Common myeloid progenitor, CD34-positive (primary cell): Measurements from ENCODE around the gene SCUBE1.

Source experiments
- CTCF ChIA-PET: fragments of 350-600 bp; sonication (Branson Sonifier 250); formaldehyde crosslinking; loops from one replicate; lab custom pipeline; 2021; ENCODE audit warnings: antibody characterized with exemption; lab: Charles Lee
- POLR2A ChIA-PET: fragments of 350-600 bp; sonication (Branson Sonifier 250); formaldehyde crosslinking; loops from one replicate; lab custom pipeline; 2021; ENCODE audit warnings: antibody characterized with exemption; lab: Charles Lee
- DNase-seq, 3 donors: peaks; one replicate each; pipeline versions ENCODE4 v3.0.0 to v3.0.0-alpha.2; 2013
- H3K27ac ChIP-seq, 2 experiments: 1 replicate in 1 of 2; 2 replicates in 1 of 2; pipeline ENCODE4 v1.7.0; 2013; ENCODE audit warnings: inconsistent platforms in 2 of 2, low read length in 2 of 2, mild to moderate bottlenecking in 2 of 2, low read depth in 1 of 2, moderate library complexity in 1 of 2; ENCODE audit not compliant: severe bottlenecking in 2 of 2, insufficient read depth in 1 of 2, poor library complexity in 1 of 2
- H3K27me3 ChIP-seq, 5 experiments: replicated peaks in 2 of 5; 1 replicate in 3 of 5; 2 replicates in 2 of 5; pipeline versions ENCODE4 v1.6.1 to v1.7.0; 2013; ENCODE audit warnings: low read length in 4 of 5, mild to moderate bottlenecking in 2 of 5, moderate library complexity in 2 of 5, inconsistent platforms in 1 of 5; ENCODE audit not compliant: insufficient read depth in 5 of 5, control insufficient read depth in 4 of 5
- H3K36me3 ChIP-seq, 4 experiments: 1 replicate in 2 of 4; 2 replicates in 2 of 4; pipeline versions ENCODE4 v1.6.1 to v1.7.0; 2013; ENCODE audit warnings: low read length in 3 of 4, control low read depth in 1 of 4, mild to moderate bottlenecking in 1 of 4; ENCODE audit not compliant: control insufficient read depth in 4 of 4, insufficient read depth in 4 of 4
- H3K4me1 ChIP-seq, 4 experiments: 1 replicate in 3 of 4; 2 replicates in 1 of 4; pipeline versions ENCODE4 v1.6.1 to v1.7.1; 2013; ENCODE audit warnings: low read length in 3 of 4, mild to moderate bottlenecking in 3 of 4, control low read depth in 1 of 4, inconsistent platforms in 1 of 4, moderate library complexity in 1 of 4; ENCODE audit not compliant: control insufficient read depth in 4 of 4, insufficient read depth in 4 of 4; ENCODE audit errors: control extremely low read depth in 1 of 4
- H3K4me3 ChIP-seq, 7 experiments: 1 replicate in 4 of 7; 2 replicates in 3 of 7; pipeline versions ENCODE4 v1.5.1 to v1.7.0; 2013; ENCODE audit warnings: mild to moderate bottlenecking in 7 of 7, low read length in 6 of 7, moderate library complexity in 6 of 7, inconsistent platforms in 2 of 7, low read depth in 2 of 7, control low read depth in 1 of 7; ENCODE audit not compliant: insufficient read depth in 4 of 7, control insufficient read depth in 1 of 7; ENCODE audit errors: extremely low read depth in 1 of 7
- H3K9me3 ChIP-seq, 5 experiments: 1 replicate in 4 of 5; 2 replicates in 1 of 5; pipeline versions ENCODE4 v1.6.1 to v1.7.1; 2013; ENCODE audit warnings: low read length in 4 of 5, mild to moderate bottlenecking in 2 of 5, inconsistent platforms in 1 of 5, low read depth in 1 of 5, moderate library complexity in 1 of 5; ENCODE audit not compliant: control insufficient read depth in 4 of 5, insufficient read depth in 2 of 5; ENCODE audit errors: control extremely low read depth in 1 of 5
- WGBS: methylation state at CpG from one replicate; pipeline ENCODE4 v1.1.5; 2013; ENCODE audit not compliant: insufficient coverage; 5-methylcytosine and 5-hydroxymethylcytosine counted together

Gene SCUBE1

DNA sequence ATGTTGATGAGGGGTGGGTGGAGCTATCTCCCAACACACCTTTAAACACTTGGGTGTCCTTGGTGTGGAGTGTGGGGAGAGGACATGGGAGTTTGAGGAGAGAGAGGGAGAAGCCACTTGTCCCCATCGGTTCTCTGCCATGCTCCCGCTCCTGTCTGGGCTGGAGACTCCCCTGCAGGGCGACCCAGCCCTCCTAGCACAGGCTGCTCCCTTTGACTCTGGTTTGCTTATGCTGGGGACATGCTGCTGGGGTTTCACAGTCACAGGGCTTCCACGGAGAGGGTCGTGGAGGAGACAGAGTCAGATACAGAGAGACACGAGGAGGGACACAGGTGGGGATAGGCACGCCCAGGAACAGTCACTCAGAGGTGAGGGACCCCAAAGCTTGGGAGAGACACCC, 1.6 kb downstream of the SCUBE1 start:
- Histone ChIP-seq H3K9me3 (no peaks in the 10 kb centered on the region), H3K27me3 (peaks cover 0 to 35% (median 25%) of the 10 kb centered on the region in 5 experiments), H3K36me3 (no peaks in the 10 kb centered on the region), H3K4me3 (no peak overlapping the region), H3K27ac (no peak overlapping the region), H3K4me1 (peaks cover 0 to 27% (median 13%) of the 10 kb centered on the region in 4 experiments)
- DNase-seq: no peak
- POLR2A ChIA-PET: no interaction called here
- CTCF ChIA-PET: interaction anchor here (1.0 to 2.0 kb wide), 2 partner anchors 67 to 110 kb away, joined by 3 to 9 read pairs; no protein-coding TSS in a partner anchor
- 78% methylated on average over 6 of the region's 7 CpGs for WGBS

DNA sequence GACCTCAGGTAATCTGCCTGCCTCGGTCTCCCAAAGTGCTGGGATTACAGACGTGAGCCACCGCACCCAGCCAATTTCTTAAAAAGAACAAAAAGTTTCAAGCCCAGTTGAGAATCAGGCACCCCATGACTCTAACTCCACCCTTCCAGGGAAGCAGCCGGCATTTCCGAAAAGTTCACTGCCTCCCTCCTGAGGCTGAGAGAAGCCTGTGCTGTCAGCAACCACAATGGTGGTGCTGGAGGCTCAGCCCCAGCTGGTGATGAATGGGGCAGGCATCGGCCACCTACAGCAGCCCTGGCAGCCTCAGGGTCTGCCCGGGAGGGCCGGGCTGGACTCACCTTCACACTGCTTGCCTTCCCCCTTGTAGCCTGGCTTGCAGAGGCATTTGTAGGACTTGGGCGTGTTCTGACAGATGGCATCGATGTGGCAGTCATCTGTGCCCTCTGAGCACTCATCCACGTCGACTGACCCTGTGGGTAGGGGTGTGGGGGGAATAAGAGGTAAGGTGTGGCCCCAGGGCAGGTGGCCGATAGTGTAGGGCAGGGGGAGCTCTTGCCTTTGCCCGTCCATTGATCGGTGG, 4.3 kb downstream of the SCUBE1 start:
- Histone ChIP-seq H3K27me3 (peaks cover 0 to 25% (median 13%) of the 10 kb centered on the region in 5 experiments), H3K9me3 (no peaks in the 10 kb centered on the region), H3K36me3 (no peaks in the 10 kb centered on the region), H3K27ac (no peak overlapping the region), H3K4me1 (peaks cover 0 to 8% (median 3%) of the 10 kb centered on the region in 4 experiments), H3K4me3 (no peak overlapping the region)
- WGBS: 94% methylated on average over 12 of the region's 15 CpGs
- no peak for DNase-seq
- POLR2A ChIA-PET: interaction anchor here (0.6 kb wide), 1 partner anchor 45 kb away, joined by 3 read pairs; no protein-coding TSS in a partner anchor
- CTCF ChIA-PET: interaction anchor here (0.7 to 1.6 kb wide), 4 partner anchors 11 to 111 kb away, joined by 3 to 8 read pairs (median 3); no protein-coding TSS in a partner anchor

DNA sequence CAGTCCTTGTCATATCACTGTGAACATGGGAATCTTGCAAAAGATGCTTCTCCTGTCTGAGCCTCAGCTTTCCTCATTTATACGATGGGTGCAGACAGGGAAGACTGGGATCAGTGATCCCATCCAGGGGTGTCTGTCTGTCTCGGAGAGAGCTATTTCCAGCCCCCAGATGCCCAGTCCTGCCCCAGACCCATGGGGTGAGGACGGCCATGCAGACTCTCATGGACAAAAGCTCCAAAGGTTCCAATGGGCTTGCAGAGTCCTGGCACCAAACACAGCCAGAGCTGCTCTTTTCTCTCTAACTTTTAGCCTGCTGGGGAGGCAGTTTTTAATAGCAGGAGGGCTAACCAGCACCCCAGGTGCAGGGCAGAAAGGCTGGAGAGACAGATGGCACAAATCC, 5.2 kb downstream of the SCUBE1 start:
- Histone ChIP-seq H3K9me3 (no peaks in the 10 kb centered on the region), H3K36me3 (no peaks in the 10 kb centered on the region), H3K27me3 (peaks cover 0 to 20% (median 13%) of the 10 kb centered on the region in 5 experiments), H3K4me3 (no peak overlapping the region), H3K27ac (no peak overlapping the region), H3K4me1 (peaks cover 0 to 3% (median 1%) of the 10 kb centered on the region in 4 experiments)
- ChIA-PET POLR2A (no interaction called here), CTCF (interaction anchor here (1.1 to 2.0 kb wide), 2 partner anchors 19 to 59 kb away, joined by 3 to 5 read pairs; no protein-coding TSS in a partner anchor)
- WGBS: 97% methylated on average over 3 of the region's 3 CpGs
- no peak for DNase-seq

DNA sequence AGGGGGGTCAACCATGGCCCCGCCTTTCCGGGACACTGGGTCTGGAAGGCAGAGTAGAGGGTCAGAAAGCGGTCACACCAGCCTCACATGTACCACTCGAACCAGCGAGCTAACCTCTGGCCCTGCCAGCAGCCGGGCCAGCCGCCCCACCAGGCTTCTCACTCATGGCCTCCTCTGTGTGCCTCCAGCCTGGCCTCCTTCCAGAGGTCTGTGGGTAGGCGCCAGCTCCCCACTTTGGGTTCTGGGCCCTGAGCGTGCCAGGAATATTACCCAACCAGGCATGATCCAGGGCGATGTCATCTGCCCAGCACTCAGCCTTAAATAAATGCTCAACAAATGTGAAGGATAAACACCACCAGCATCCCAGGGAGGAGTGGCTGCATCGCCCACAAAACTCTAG, 5.8 kb downstream of the SCUBE1 start:
- Histone ChIP-seq H3K36me3 (no peaks in the 10 kb centered on the region), H3K9me3 (no peaks in the 10 kb centered on the region), H3K4me3 (no peak overlapping the region), H3K27ac (no peak overlapping the region), H3K4me1 (peaks cover 0 to 3% (median under 1%) of the 10 kb centered on the region in 4 experiments), H3K27me3 (peaks cover 0 to 19% (median 13%) of the 10 kb centered on the region in 5 experiments)
- POLR2A ChIA-PET: no interaction called here
- WGBS: 92% methylated on average over 11 of the region's 11 CpGs
- DNase-seq: no peak
- CTCF ChIA-PET: interaction anchor here (1.1 to 2.0 kb wide), 2 partner anchors 20 to 59 kb away, joined by 3 to 5 read pairs; no protein-coding TSS in a partner anchor

DNA sequence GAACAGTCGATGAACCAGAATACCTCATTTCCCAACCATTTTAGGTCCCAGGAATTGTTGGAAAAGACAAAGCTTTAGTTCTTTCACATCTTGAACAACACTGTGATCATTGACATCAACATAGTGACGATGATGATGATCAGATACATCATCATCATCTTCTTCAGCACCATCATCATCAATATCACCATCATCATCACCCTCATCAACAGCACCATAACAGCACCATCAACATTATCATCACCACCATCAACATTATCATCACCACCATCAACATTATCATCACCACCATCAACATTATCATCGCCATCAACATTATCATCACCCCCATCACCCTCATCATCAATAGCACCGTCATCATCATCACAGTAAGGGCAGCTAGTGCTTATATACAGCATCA, 8.8 kb downstream of the SCUBE1 start:
- Histone ChIP-seq H3K36me3 (no peaks in the 10 kb centered on the region), H3K4me3 (no peak overlapping the region), H3K27me3 (peaks cover 0 to 3% (median 0%) of the 10 kb centered on the region in 5 experiments), H3K4me1 (peaks cover 5 to 16% (median 11%) of the 10 kb centered on the region in 4 experiments), H3K27ac (no peak overlapping the region), H3K9me3 (no peaks in the 10 kb centered on the region)
- ChIA-PET POLR2A (no interaction called here), CTCF (interaction anchor here (3.1 kb wide), 1 partner anchor 12 kb away, joined by 15 read pairs; no protein-coding TSS in a partner anchor)
- DNase-seq: no peak
- 92% methylated on average over 3 of the region's 4 CpGs for WGBS

DNA sequence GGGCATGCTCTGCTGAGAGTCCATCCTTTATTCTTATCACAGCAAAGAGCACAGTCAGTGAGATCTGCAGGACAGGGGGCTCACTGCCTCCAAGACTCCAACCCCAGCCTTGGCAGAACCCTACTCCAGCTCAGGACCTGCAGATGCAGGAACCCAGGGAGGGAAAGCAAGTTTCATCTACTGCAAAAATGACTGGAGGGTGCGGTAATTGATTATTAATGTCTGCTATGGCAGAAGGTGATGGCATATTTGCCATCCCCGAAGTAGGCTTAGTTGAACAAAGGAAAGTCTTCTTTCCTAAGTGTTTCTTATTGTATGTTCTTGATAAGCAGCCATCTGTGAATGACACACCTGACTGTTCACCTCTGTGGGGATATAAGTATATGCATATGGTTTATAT, 9.2 kb downstream of the SCUBE1 start:
- CTCF ChIA-PET: interaction anchor here (3.1 kb wide), 1 partner anchor 12 kb away, joined by 15 read pairs; no protein-coding TSS in a partner anchor
- DNase-seq: no peak
- peaks cover 5 to 16% (median 11%) of the 10 kb centered on the region in 4 experiments for H3K4me1 ChIP-seq

DNA sequence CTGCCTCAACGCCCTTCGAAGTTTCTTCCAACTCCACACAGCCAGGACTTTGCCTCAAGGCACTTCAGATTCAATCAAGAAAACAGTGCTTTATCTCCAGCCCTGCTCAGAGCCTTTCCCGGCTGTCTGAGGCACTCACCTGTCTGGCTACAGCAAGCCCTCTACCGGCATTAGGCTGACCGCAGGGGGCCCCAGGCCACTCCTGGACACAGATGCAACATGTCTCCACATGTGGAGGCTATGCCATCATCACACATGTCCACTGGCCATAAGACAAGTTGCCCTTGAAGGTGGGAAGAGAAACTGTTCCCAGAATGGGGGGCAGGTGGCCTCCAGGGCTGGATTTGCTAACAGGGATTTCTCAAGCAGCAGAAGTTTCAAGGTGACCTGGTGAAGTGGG, 10.0 kb downstream of the SCUBE1 start:
- Histone ChIP-seq H3K9me3 (no peaks in the 10 kb centered on the region), H3K36me3 (no peaks in the 10 kb centered on the region), H3K27ac (no peak overlapping the region), H3K4me1 (peaks cover 5 to 16% (median 11%) of the 10 kb centered on the region in 4 experiments), H3K27me3 (no peaks in the 10 kb centered on the region), H3K4me3 (no peak overlapping the region)
- POLR2A ChIA-PET: no interaction called here
- DNase-seq: no peak
- CTCF ChIA-PET: interaction anchor here (0.9 to 1.4 kb wide), 3 partner anchors 13 to 102 kb away, joined by 3 to 7 read pairs (median 3); no protein-coding TSS in a partner anchor
- 99% methylated on average over 5 of the region's 5 CpGs for WGBS

More for the DNA sequence above, 9.2 kb downstream of the SCUBE1 start:
- Histone ChIP-seq H3K9me3 (no peaks in the 10 kb centered on the region), H3K4me3 (no peak overlapping the region), H3K36me3 (no peaks in the 10 kb centered on the region), H3K27ac (no peak overlapping the region), H3K27me3 (peaks cover 0 to 3% (median 0%) of the 10 kb centered on the region in 5 experiments)
- WGBS: 100% methylated on average over 2 of the region's 2 CpGs
- POLR2A ChIA-PET: no interaction called here
